Activated CD8-positive, alpha-beta memory T cell treated with anti-CD3 and anti-CD28 coated beads for 4 hours (primary cell): ENCODE results near the gene UBE2E2.

Experiments used
- DNase-seq, 2 donors: peaks; one replicate each; pipeline ENCODE4 v3.0.0-alpha.2; 2020; ENCODE audit warnings: low read depth in 2 of 2

Gene UBE2E2

DNA sequence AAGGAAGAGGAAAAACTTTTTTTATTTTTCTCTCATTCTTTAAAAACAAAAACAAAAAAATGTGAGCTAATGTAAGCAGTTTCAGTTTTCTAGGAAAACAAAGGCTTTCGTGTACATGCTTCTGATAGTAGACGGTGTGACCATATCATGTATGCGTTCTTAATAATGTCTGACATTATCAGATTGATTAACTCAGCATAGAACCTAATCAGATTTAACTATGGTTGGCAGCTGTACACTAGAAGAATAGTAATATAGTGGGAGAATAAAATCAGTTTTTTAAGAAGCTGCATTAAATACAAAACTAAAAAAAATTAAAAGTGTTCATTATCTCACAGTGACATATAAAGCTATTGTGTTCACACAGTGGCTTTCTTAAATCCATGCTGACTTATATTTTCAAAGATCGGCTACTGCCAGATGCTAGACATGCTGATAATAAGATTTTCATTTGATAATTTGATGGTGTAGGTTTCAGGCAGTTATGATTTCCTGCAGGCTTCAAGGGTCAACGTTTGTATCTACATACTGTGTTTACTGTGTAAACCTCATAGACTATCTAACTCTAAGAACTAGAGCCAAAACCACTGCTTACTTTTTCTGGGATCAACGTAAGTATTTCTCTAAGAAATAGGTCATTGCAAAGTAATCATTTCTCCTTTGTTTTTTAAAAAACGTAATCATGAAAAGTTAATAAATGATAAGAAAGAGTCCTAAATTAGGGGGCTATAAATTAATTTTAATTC is 74.0 kb downstream of the UBE2E2 start:
- no peak for DNase-seq

GRCh38 chr3:23277688-23278087 is 74.6 kb downstream of the UBE2E2 start:
- DNase-seq, result no peak

GRCh38 chr3:23283625-23284024 is 80.5 kb downstream of the UBE2E2 start:
- no peak for DNase-seq

GRCh38 chr3:23288286-23288685 is 85.2 kb downstream of the UBE2E2 start:
- no peak for DNase-seq

GRCh38 chr3:23288715-23289114 is 85.6 kb downstream of the UBE2E2 start:
- no peak for DNase-seq

DNA sequence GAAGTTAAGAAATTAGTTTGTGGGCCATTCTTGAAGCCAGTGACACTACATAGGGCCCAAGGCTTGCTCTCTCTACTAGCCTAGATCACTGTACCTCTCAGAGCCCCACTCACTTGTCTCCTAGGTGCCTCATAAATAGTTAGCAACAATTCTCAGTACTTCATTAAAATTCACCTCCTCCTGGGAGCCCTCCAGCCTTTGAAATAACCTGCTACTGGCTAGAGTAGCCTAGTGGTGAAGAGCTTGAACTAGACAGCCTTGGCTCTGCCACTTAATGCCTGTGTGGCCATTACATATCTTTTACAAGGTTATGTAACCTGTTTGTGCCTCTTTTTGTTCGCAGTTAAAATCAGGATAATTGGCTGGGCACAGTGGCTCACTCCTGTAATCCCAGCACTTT is 89.3 kb downstream of the UBE2E2 start:
- DNase-seq, result no peak

DNA sequence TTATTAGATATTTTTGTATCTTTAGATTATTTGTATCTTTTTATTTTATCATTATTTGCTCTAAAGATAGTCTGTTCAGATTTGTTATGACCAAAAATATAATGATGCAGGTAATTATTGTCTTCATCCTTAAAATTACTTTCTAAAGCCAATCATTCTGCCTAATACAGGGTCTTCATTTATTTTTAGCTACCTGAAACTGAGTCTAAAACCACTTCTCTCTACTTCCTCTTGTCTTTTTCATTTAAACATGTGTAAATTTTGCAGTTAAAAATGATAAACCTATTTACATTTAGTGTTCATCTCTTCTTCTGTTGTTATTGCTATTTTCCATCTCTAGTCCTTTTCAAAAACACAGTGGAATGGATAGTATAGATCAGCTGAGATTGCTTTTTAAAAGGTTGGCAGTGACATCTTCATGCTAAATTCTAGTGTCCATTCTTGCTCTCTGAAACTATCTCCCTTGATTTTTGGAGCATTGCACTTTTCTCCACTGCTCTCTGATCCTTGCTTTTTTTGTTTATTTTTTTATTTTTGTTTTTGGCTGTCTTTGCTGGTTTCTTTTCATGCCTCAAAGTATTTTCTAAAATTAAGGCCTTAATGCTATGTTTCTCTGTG is 91.8 kb downstream of the UBE2E2 start:
- DNase-seq, result no peak

- no peak for DNase-seq
These were observed 98.7 kb downstream of the UBE2E2 start for GRCh38 chr3:23301819-23302218.

DNA sequence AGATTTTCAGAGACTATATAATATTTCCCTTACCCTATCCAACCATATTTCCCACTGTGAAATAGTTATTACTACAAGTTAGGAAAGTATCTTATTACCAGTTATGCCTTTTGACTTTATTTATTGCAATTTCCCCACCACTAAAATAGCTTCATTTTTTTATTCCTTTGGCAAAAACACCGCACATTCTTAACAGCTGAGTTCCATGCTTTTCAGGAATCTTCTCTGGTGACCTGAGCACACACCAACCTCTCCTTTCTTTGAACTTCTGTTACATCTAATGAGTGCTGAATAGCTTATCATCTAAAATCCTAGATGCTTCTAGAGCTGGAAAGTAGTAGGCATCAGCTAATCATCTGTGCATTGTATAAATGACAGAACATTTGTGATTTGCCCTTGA is 99.1 kb downstream of the UBE2E2 start:
- no peak for DNase-seq

DNA sequence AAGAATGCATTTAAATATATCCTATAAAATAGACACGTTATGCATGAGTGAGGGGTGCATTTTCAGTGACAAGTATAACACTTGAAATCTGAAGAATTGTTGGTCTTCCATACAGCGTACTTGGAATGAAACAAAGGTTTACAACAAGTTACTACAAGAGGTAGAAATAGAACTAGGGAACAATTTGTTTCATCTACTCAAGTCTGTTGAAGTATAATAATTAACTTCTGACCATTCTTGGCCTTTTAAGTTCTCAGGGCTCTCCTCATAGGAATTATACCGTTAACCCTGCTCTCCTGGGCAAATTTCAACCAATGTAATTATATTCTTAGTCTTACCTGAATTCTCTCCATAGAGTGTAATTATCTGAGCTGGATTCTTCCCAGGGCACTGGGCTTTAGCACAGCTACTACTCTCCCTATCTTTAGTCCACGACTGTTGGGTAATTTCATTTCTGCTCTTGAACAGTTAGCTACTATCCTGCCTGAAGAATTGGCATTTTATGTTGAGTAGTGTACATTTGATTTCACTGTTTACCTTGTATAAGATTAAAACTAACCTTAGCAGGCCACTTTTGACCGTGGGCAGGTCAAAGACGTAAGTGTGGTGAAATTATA is 100.6 kb downstream of the UBE2E2 start:
- no peak for DNase-seq

- no peak for DNase-seq
These were observed 101.3 kb downstream of the UBE2E2 start for GRCh38 chr3:23304424-23304823.

- DNase-seq, result no peak
These were observed 106.0 kb downstream of the UBE2E2 start for GRCh38 chr3:23308986-23309625.

- DNase-seq, result no peak
These were observed 109.7 kb downstream of the UBE2E2 start for GRCh38 chr3:23312866-23313265.

- no peak for DNase-seq
These were observed 112.0 kb downstream of the UBE2E2 start for GRCh38 chr3:23314981-23315762.

GRCh38 chr3:23316924-23317323 is 113.8 kb downstream of the UBE2E2 start:
- no peak for DNase-seq

- no peak for DNase-seq
These were observed 116.5 kb downstream of the UBE2E2 start for GRCh38 chr3:23319366-23320312.

- DNase-seq, result no peak
These were observed 117.8 kb downstream of the UBE2E2 start for GRCh38 chr3:23320586-23321570.

GRCh38 chr3:23324745-23325144 is 121.6 kb downstream of the UBE2E2 start:
- DNase-seq, result no peak

- DNase-seq, result no peak
These were observed 122.4 kb downstream of the UBE2E2 start for GRCh38 chr3:23325466-23326065.
